ENCODE results near the gene MME.

Gene MME

DNA sequence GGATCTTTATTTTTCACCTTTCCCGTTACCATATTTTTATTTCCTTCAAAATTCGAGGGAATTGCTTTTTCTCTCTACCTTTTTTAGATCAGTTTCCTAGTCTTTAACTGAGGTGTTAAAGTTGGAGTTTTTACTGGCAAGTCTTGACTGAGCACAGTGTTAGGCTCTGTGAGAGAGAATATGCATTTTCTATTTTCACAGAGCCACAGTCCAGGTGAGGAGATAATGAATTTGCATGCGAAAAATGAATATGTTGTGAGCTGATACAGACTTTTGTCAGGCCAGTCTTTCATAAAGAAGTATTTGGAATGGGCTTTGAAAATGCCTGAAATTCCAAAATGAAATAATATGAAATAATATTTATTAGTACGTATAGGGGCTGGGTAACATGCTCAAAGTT is 31.9 kb downstream of the MME start:
- TF ChIP-seq, protein P1, sequence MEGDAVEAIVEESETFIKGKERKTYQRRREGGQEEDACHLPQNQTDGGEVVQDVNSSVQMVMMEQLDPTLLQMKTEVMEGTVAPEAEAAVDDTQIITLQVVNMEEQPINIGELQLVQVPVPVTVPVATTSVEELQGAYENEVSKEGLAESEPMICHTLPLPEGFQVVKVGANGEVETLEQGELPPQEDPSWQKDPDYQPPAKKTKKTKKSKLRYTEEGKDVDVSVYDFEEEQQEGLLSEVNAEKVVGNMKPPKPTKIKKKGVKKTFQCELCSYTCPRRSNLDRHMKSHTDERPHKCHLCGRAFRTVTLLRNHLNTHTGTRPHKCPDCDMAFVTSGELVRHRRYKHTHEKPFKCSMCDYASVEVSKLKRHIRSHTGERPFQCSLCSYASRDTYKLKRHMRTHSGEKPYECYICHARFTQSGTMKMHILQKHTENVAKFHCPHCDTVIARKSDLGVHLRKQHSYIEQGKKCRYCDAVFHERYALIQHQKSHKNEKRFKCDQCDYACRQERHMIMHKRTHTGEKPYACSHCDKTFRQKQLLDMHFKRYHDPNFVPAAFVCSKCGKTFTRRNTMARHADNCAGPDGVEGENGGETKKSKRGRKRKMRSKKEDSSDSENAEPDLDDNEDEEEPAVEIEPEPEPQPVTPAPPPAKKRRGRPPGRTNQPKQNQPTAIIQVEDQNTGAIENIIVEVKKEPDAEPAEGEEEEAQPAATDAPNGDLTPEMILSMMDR (IDR thresholded peaks at IDR 0.05): no peak

DNA sequence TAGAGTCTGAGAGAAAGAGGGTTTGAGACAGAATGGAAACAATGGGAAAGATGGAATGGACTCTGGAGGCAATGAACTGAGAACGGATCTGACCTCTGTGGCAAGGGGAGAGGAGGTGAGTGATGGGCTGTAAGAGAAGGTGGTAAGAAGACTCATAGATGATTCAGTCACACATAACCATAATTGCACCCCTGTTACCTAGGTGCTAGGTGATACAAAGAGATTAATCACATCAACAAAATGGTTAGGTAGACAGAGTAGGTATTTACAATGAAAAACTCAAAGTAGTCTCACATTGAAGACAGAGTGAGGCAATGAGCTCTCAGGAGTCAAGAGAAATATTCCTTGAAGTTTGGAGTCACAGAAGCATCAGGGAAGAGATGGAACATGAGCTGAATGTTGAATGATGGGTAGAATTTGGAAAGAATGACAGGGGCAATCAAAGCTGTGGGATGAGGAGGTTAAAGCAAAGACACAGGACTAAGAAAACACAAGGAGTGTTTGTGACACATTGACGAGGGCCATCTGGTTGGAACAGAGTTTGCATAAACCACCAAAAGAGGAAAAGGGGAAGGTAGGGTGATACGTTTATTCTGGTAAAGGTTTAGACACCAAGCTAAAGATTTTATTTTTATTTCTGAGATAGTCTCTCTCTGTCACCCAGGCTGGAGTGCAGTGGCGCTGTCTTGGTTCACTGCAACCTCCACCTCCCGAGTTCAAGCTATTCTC is 32.7 kb downstream of the MME start:
- TF ChIP-seq, protein P1 (IDR thresholded peaks at IDR 0.05): no peak

DNA sequence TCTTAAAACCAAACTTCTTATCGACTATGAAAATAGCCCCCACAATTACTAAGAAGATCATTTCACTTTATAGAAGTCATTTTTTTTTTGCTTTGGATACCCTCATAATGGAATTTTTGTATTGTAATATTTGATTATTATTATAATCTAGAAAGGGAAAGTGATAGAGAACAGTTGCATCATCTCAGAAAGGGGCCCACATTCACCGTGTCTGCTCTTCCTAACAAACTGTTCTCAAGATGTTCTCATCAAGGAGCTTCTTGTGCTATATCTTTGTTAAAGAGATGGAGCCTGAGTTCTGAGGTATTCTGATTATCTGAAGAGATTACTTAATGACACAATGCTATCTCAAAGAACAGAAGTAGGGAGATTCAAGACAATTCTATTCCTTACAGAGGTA is 49.3 kb downstream of the MME start:
- TF ChIP-seq, protein P1 (IDR thresholded peaks at IDR 0.05): no peak

DNA sequence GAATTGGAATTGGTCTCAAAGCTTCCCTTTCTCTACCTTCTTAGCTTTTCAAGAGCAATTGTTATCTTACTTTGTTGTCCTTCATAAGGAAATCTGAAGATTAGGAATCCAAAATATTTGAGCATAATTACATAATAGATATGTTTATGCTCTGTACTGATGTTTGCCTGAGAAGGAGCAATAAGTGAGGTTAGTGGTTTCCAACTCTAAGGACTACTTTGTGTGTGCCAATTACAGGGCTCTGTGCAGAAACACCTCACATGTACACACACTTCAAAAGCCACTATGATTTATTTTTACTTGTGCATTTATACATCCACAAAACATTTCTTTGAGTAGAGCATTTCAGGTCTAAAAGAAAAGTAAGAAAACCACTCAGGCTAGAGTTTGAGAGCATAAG is 49.9 kb downstream of the MME start:
- TF ChIP-seq, protein P1 (IDR thresholded peaks at IDR 0.05): no peak

DNA sequence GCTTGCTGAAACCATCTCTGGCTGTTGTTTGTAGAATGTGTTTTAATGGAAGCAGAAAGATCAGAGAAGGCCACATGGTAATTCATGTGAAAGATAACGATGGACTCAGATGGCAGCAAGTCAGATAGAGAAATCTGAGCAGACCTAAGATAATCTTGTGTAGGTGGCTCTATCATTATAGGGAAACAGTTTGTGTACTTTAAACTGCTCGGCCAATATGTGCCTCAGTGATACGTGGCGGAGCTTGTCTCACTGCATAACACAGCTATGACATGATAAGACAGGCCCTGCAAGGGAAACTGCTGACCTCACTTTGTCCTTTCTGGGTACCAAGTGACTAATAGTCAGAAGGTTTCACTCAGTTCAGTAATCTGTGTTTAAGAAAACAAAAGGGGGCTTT is 51.0 kb downstream of the MME start:
- TF ChIP-seq, protein P1 (IDR thresholded peaks at IDR 0.05): no peak

DNA sequence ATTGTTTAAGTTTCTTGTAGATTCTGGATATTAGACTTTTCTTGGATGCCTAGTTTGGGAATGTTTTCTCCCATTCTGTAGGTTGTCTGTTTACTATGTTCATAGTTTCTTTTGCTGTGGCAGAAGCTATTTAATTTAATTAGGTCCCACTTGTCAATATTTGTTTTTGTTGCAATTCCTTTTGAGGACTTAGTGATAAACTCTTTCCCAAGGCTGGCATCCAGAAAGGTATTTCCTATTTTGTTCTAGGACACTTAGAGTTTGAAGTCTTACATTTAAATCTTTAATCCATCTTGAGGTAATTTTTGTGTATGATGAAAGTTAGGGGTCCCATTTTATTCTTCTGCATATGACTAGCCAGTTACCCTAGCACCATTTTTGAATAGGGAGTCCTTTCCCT is 54.9 kb downstream of the MME start:
- TF ChIP-seq, protein P1 (IDR thresholded peaks at IDR 0.05): no peak

DNA sequence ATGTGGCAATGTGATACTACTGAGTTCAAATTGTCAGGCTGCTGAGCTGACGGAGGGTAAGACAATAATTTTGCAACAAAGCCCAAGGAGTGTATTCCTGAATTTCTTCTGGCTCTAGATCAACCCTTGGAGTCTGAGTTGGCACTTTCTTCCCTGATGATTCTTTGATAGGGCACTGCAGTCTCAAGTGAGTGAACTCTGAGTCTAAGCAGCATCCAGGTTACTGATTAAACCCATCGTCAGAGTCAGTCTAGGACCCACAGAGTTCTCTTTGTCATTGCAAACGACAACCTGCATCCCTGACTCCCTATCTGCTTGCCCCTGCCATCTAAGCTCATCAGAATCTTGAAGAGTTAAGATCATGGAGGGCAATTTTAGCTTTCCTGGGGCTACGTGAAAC is 58.6 kb downstream of the MME start:
- TF ChIP-seq, protein P1 (IDR thresholded peaks at IDR 0.05): no peak

DNA sequence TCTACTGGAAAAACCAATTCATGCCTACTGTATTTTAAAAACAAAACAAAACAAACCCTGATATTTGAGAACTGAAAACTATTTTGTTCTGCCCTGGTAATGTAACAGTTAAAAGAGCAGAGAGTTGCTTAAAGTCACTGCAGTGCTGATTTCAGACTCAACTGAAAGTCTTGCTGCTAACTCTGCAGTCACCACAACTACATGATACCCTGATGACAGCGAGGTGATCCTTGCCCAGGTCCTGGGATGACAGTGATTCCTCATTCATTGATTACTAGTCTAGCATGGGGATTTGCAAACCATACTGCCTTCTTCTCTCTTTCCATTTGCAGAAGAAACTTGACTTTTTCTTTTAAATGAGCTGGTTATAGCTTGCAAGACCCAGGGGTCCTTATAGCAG is 67.5 kb downstream of the MME start:
- TF ChIP-seq, protein P1 (IDR thresholded peaks at IDR 0.05): no peak

All from LNCAP (cell line).